GM19240 (cell line): Measurements from ENCODE around the gene EFCAB12.
A peak's percentile ranks its signal among the peaks of the same experiment; 100 is the strongest.

Experiments used
- DNase-seq: peaks from one replicate; pipeline ENCODE4 v3.0.0; 2011; ENCODE audit warnings: low spot score; ENCODE audit not compliant: insufficient read length

The EFCAB12 gene

DNA sequence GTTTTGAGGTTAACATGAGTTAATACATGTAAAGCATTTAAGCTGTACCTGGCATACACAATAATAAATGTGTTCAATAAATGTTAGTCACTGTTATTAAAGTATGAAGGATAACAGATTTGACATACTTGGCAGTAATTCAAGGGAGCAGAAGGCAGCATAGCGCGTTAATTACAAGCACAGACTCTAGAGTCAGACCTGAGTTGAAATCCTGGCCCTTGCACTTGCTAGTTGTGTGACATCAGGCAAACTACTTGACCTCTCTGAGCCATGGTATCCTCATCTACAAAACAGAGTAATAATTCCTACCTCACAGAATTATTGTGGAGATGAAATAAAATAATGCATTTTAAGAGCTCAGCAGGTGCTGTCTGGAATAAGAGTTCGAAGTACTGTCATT is 17.0 kb upstream of the EFCAB12 start:
- no peak for DNase-seq

GRCh38 chr3:129442947-129443346 is 14.5 kb upstream of the EFCAB12 start:
- DNase-seq, result no peak

- no peak for DNase-seq
Measured at GRCh38 chr3:129442486-129442885, 14.1 kb upstream of the EFCAB12 start.

DNA sequence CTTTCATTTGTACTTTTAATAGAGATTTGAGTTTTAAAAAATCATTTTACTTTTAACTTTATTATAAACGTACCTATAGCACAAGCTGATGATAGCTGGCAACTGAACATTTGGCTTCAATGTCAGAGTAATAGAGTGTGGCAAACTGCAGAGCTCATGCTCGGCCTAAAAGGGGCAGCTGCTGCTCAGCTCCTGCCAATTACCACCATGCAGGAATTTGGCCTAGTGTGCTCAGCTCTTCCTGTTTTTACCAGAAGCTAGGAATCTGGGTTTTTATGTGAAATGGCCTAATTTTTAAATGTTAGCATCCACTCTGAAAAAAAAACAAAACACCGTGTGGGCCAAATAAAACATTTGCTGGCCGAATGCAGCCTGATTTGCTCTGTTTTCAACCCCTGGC is 13.3 kb upstream of the EFCAB12 start:
- no peak for DNase-seq

- no peak for DNase-seq
Measured at GRCh38 chr3:129441215-129441614, 12.8 kb upstream of the EFCAB12 start.

DNA sequence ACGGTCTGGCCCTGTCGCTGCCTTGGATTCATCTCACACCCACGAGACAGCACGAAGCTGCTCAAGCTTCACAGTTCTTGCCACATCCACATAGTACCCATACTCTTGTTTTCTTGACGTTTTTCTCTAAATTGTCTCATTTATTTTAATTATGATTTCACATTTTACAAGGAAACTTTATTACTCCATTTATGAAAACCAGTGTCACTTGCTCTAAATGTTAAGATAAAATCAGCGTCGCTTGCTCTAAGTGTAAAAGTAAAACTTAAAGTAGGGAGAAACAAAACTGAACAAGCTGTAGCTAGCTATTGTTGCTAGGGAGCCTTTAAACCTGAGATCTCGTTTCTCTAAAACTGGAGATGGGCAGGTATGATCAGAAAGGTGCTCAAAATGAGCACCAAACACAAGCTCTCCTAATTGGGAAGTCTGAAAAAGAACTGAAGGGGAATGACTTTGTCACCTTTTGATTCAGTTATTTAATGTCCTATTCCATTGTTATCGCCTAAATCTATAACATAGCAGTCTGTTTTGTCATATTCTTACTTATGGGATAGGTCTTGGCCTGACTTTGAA is 12.3 kb upstream of the EFCAB12 start:
- peak; percentile 19 for DNase-seq

GRCh38 chr3:129439817-129440617 is 11.6 kb upstream of the EFCAB12 start, which contains the start of the genes IFT122 and MBD4:
TSS of gene IFT122 (plus strand) at chr3:129440224. CDS start at chr3:129440331, 107 bp downstream.
TSS of gene MBD4 (minus strand) at chr3:129439948. CDS start at chr3:129439833, 115 bp downstream.
- peak; percentile 94 for DNase-seq

- DNase-seq, result peak; percentile 14
Measured at GRCh38 chr3:129439226-129439816, 10.9 kb upstream of the EFCAB12 start.

DNA sequence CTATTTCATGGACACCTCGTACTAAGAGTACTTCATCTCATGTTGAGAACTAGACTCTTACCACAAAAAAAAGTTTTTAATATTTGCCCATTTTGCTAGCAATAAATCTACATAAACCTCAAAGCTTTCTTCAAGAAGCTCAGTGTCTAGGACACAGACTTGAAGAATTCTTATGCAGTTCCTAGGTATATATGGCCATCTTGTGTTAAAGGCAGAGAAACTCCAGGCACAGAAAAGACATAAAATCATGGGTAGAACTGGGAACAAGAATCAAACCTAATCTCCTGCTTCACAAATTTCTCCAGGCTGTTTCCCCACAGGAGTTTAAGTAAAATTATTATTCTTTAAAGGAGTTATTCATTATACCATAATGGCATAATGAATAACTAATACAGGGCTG is 6.9 kb upstream of the EFCAB12 start:
- DNase-seq, result no peak

- no peak for DNase-seq
Measured at GRCh38 chr3:129434140-129434539, 5.7 kb upstream of the EFCAB12 start.

- no peak for DNase-seq
Measured at GRCh38 chr3:129433565-129433964, 5.1 kb upstream of the EFCAB12 start.

DNA sequence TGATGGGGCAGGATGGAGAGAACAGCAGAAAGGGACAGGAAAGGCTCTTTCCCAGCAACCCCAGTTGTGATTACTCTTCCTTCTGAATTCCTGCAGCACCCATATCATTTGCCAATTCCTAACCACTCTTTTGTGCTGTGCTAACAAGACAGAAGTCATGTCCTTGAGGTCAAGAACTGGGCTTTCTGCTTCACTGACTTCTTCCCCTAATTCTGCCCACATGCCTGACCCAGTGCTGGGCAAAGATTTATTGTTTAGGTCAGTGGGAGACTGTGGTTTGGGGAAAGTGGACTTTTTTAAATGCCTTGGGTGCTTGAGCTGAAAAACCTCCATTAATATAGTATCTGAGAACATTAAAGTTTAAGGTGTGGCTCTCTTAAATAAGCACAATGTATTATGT is 4.2 kb upstream of the EFCAB12 start:
- DNase-seq, result no peak

- no peak for DNase-seq
Measured at GRCh38 chr3:129432036-129432435, 3.6 kb upstream of the EFCAB12 start.

DNA sequence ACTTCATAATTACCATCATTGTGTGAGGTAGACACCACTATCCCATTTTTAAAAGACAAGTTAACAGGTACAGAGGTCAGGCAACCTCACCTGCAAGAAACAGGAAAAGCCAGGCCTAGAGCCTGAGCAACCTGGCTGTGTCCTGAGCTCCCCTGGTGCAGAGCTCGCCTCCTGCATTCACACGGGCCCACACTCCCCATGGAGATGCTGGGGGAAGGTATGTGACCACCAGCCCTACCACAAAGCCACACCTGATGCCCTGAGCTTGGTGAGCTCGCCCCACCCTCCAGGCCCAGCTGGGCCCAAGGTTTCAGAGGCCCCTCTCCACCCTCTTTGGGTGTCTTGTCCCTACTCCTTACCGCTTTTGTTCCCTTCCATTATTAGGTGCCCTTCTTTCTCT is 1.2 kb upstream of the EFCAB12 start:
- DNase-seq, result no peak

DNA sequence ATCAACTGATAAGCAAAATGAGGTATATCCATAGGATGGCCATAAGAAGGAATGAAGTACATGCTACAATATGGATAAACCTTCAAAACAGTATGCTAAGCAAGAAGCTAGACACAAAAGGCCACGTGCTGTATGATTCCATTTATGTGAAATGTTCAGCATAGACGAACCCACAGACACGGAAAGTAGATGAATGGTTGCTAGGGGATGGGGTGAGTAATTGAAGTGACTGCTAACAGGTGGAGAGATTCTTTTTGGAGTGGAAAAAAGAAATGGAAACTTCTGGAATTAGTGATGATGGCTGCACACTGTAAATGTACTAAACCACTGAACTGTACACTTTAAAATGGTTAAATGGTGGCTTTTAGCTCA is 630 bp upstream of the EFCAB12 start:
- no peak for DNase-seq

DNA sequence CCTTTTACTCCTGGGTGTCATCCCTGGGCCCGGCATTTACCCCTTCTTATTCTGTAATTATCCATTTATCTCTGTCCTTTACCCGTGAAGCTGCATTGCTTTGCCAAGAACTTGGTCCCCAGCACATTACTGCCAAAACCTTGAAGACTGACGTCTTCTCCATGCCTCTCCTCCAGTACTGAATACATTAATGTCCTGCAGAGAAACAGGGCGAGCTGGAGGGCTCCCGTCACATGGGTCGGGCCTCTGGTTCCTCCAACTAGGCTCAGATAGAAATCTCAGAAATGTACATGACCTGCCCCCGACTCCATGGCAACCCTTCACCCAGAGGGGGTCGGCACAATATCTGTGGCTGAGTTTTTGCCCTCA is 445 bp downstream of the EFCAB12 start:
- no peak for DNase-seq

- no peak for DNase-seq
Measured at GRCh38 chr3:129425619-129426018, 2.8 kb downstream of the EFCAB12 start.

GRCh38 chr3:129425213-129425612 is 3.2 kb downstream of the EFCAB12 start:
- no peak for DNase-seq

- peak; percentile 24 for DNase-seq
Measured at GRCh38 chr3:129424185-129424841, 4.1 kb downstream of the EFCAB12 start.

DNA sequence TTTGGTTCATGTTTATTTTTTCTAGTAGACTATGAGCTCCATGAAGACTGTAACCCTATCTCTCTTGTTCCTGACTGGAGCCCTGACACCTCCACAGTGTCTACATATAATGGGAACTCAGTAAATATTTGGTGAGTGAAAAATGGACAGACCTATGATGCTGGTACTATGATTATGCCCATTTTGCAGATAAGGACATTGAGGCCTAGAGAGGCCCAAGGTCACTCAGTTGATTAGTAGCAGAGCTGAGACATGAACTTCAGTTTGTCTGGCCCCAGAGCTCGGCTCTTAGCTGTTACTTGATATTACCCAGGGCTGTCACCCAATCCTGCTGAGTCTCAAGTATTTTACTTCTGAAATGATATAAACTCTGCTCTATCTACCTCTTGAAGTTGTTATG is 5.5 kb downstream of the EFCAB12 start:
- no peak for DNase-seq

DNA sequence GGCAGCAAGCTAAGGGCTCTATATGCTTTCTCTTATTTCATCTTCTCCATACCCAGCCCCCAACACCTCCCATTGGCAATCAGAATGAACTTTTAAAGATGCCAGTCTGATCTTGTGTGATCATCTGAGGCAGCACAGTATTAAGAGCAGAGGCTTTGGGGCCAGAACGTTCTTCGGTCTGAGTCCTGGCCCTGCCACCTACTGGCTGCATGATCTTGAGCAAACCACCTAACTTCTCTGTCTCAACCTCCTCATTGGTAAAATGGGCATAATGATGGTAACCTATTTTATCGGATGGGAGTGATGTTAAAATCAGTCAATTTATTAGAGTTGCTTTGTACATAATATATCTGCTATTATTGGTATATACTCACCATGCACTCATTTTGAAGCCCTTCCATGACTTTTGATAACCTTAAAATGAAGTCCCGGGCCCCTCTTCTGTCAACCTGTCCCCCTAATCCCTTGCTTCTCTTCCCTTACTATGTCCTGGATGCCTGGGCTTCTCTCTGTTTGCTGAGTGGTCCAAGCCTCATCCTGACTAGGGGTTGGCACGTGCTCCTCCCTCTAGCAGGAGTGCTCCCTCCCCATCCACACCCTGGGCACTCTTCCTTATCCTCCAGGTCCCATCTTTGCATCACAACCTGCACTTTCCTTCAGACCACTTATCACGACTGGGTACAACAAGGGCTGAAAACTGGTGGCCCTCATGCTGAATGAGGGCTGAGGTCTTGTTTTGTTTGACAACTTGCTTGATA is 6.3 kb downstream of the EFCAB12 start:
- DNase-seq, result no peak
